GM19035 (cell line): ENCODE data around the gene PLD6.

Source experiments
- ATAC-seq: cut with Tn5 transposase; IDR thresholded peaks from one replicate; pipeline ENCODE4 v1.9.1; 2021; ENCODE audit not compliant: unreplicated experiment

Gene PLD6

GRCh38 chr17:17156511-17156910, 49.6 kb downstream of the PLD6 start:
- ATAC-seq, result no peak

GRCh38 chr17:17156107-17156506, 50.0 kb downstream of the PLD6 start:
- no peak for ATAC-seq

GRCh38 chr17:17155568-17155967, 50.6 kb downstream of the PLD6 start:
- no peak for ATAC-seq

GRCh38 chr17:17154981-17155380, 51.2 kb downstream of the PLD6 start:
- ATAC-seq, result no peak

GRCh38 chr17:17154556-17154955, 51.6 kb downstream of the PLD6 start:
- no peak for ATAC-seq

- ATAC-seq, result no peak
Measured at GRCh38 chr17:17153709-17154108, 52.4 kb downstream of the PLD6 start.

- no peak for ATAC-seq
Measured at GRCh38 chr17:17153071-17153470, 53.1 kb downstream of the PLD6 start.

- ATAC-seq, result no peak
Measured at GRCh38 chr17:17152385-17152784, 53.7 kb downstream of the PLD6 start.

GRCh38 chr17:17151962-17152361, 54.2 kb downstream of the PLD6 start:
- ATAC-seq, result no peak

- no peak for ATAC-seq
Measured at GRCh38 chr17:17151541-17151940, 54.6 kb downstream of the PLD6 start.

GRCh38 chr17:17151055-17151454, 55.1 kb downstream of the PLD6 start:
- ATAC-seq, result no peak
